Activated gamma-delta T cell treated with anti-CD3 and anti-CD28 coated beads, Interleukin-2, amount 50 U/mL, for 16 hours (primary cell): Measurements from ENCODE around the gene TTC6.
"Not testable (repeated sequence)": the region's sequence is repeated elsewhere in the genome, so short reads cannot be mapped to it uniquely, and the experiment has no call there.

ENCODE experiments used
- DNase-seq: peaks from one replicate; pipeline ENCODE4 v3.0.0-alpha.2; 2020; ENCODE audit warnings: low read depth

The TTC6 gene

GRCh38 chr14:37594971-37595808, at the start of gene TTC6, which contains the start of gene FOXA1:
Gene TTC6 (plus strand): TSS chr14:37595629. CDS start chr14:37622065, 26,436 bp downstream.
Gene FOXA1 (minus strand): TSS chr14:37595249. CDS start chr14:37594972, 277 bp downstream.
- DNase-seq: no peak

- DNase-seq: no peak
Observed at GRCh38 chr14:37546621-37547447, 48.6 kb upstream of the TTC6 start.

- no peak for DNase-seq
Observed at GRCh38 chr14:37550511-37550910, 44.9 kb upstream of the TTC6 start.

GRCh38 chr14:37551119-37551518, 44.3 kb upstream of the TTC6 start:
- no peak for DNase-seq

GRCh38 chr14:37553935-37554550, 41.4 kb upstream of the TTC6 start:
- no peak for DNase-seq

- DNase-seq: not testable (repeated sequence)
Observed at GRCh38 chr14:37555596-37555995, 39.8 kb upstream of the TTC6 start.

GRCh38 chr14:37558740-37559139, 36.7 kb upstream of the TTC6 start:
- no peak for DNase-seq

GRCh38 chr14:37559386-37559785, 36.0 kb upstream of the TTC6 start:
- no peak for DNase-seq

- no peak for DNase-seq
Observed at GRCh38 chr14:37563189-37563588, 32.2 kb upstream of the TTC6 start.

- DNase-seq: no peak
Observed at GRCh38 chr14:37565550-37565949, 29.9 kb upstream of the TTC6 start.

GRCh38 chr14:37566811-37567371, 28.5 kb upstream of the TTC6 start:
- no peak for DNase-seq

GRCh38 chr14:37569729-37570128, 25.7 kb upstream of the TTC6 start:
- DNase-seq: no peak

- DNase-seq: no peak
Observed at GRCh38 chr14:37571391-37571790, 24.0 kb upstream of the TTC6 start.

GRCh38 chr14:37573356-37573755, 22.1 kb upstream of the TTC6 start:
- no peak for DNase-seq

GRCh38 chr14:37579274-37579673, 16.2 kb upstream of the TTC6 start:
- no peak for DNase-seq

- no peak for DNase-seq
Observed at GRCh38 chr14:37580146-37580545, 15.3 kb upstream of the TTC6 start.

GRCh38 chr14:37583358-37584210, 11.8 kb upstream of the TTC6 start:
- DNase-seq: no peak

- DNase-seq: no peak
Observed at GRCh38 chr14:37584211-37585100, 11.0 kb upstream of the TTC6 start.

GRCh38 chr14:37585101-37585511, 10.3 kb upstream of the TTC6 start:
- DNase-seq: no peak
